ENCODE measurements around the gene COL4A2. TPM values are rescaled to one million over a fixed set of nuclear protein-coding genes. Genes with fewer than 3 reads are reported as not detected.

The COL4A2 gene
- total and polyA plus RNA-seq, 2 experiments from 2014 or later, result 146 to 455 TPM

GRCh38 chr13:110509971-110510786 lies 203.1 kb downstream of the COL4A2 start:
- no peak overlapping the region for H3K4me3 ChIP-seq
- in situ Hi-C loops (cut with MboI), result no loop called here
- no peak overlapping the region for H2AFZ ChIP-seq
- DNase-seq, result peak; percentile 40
- H3K36me3 ChIP-seq (ENCODE audit: low read depth), result peaks cover 17% of the 10 kb centered on the region; the same call in 1 of the 2 replicates
- H4K20me1 ChIP-seq (ENCODE audit: insufficient read depth), result no peaks in the 10 kb centered on the region
- H3K79me2 ChIP-seq (ENCODE audit: insufficient read depth), result no peaks in the 10 kb centered on the region
- H3F3A ChIP-seq (ENCODE audit: insufficient read depth), result peaks cover 7% of the 10 kb centered on the region; the same call in 1 of the 2 replicates
- TF ChIP-seq EZH2 (IDR thresholded peaks at IDR 0.05; ENCODE audit: insufficient read depth, poor library complexity, severe bottlenecking) (no peak), EZH2phosphoT487 (IDR thresholded peaks at IDR 0.05; ENCODE audit: insufficient read depth, low read depth) (no peak)
- H3K27ac ChIP-seq, result no peak overlapping the region
- no peaks in the 10 kb centered on the region; the same call in 1 of the 2 replicates for H3K4me1 ChIP-seq (ENCODE audit: insufficient read depth)
- no peak overlapping the region for H3K4me2 ChIP-seq (ENCODE audit: unreplicated experiment)
- H3K9ac ChIP-seq, result no peak overlapping the region
- H3K9me2 ChIP-seq (ENCODE audit: insufficient read depth), result no peaks in the 10 kb centered on the region
- no peaks in the 10 kb centered on the region for H3K9me3 ChIP-seq (ENCODE audit: low read depth)
- 58 to 61% methylated on average over 18 of the region's 18 CpGs for WGBS, 2 experiments (ENCODE audit: low coverage in 1 of 2, low lambda C conversion rate in 2 of 2, missing lambda C conversion rate in 2 of 2)
- no peaks in the 10 kb centered on the region for H3K27me3 ChIP-seq (replicated peaks; ENCODE audit: insufficient read depth)

GRCh38 chr13:110511509-110512181 lies 204.6 kb downstream of the COL4A2 start:
- Histone ChIP-seq H3K4me1 (ENCODE audit: insufficient read depth) (no peaks in the 10 kb centered on the region; the same call in 1 of the 2 replicates), H3K27me3 (replicated peaks; ENCODE audit: insufficient read depth) (no peaks in the 10 kb centered on the region), H3K9ac (no peak overlapping the region), H3K79me2 (ENCODE audit: insufficient read depth) (no peaks in the 10 kb centered on the region), H2AFZ (no peak overlapping the region), H3K36me3 (ENCODE audit: low read depth) (peaks cover 17% of the 10 kb centered on the region; the same call in 1 of the 2 replicates), H3K4me3 (no peak overlapping the region), H3F3A (ENCODE audit: insufficient read depth) (peaks cover 7% of the 10 kb centered on the region; the same call in 1 of the 2 replicates), H3K9me2 (ENCODE audit: insufficient read depth) (no peaks in the 10 kb centered on the region), H3K27ac (no peak overlapping the region), H4K20me1 (ENCODE audit: insufficient read depth) (no peaks in the 10 kb centered on the region), H3K9me3 (ENCODE audit: low read depth) (no peaks in the 10 kb centered on the region), H3K4me2 (ENCODE audit: unreplicated experiment) (no peak overlapping the region)
- TF ChIP-seq EZH2 (IDR thresholded peaks at IDR 0.05; ENCODE audit: insufficient read depth, poor library complexity, severe bottlenecking) (no peak), EZH2phosphoT487 (IDR thresholded peaks at IDR 0.05; ENCODE audit: insufficient read depth, low read depth) (no peak)
- WGBS, 2 experiments (ENCODE audit: low coverage in 1 of 2, low lambda C conversion rate in 2 of 2, missing lambda C conversion rate in 2 of 2), result 88 to 91% methylated on average over 30 to 31 of the region's 31 CpGs
- DNase-seq, result no peak
- in situ Hi-C loops (cut with MboI), result no loop called here

GRCh38 chr13:110512198-110512740 lies 205.2 kb downstream of the COL4A2 start:
- DNase-seq, result no peak
- Histone ChIP-seq H3K9me2 (ENCODE audit: insufficient read depth) (no peaks in the 10 kb centered on the region), H3K36me3 (ENCODE audit: low read depth) (peaks cover 17% of the 10 kb centered on the region; the same call in 1 of the 2 replicates), H3K27me3 (replicated peaks; ENCODE audit: insufficient read depth) (no peaks in the 10 kb centered on the region), H3K9me3 (ENCODE audit: low read depth) (no peaks in the 10 kb centered on the region), H3F3A (ENCODE audit: insufficient read depth) (peaks cover 7% of the 10 kb centered on the region), H3K4me1 (ENCODE audit: insufficient read depth) (no peaks in the 10 kb centered on the region; the same call in 1 of the 2 replicates), H2AFZ (no peak overlapping the region), H3K4me2 (ENCODE audit: unreplicated experiment) (no peak overlapping the region), H4K20me1 (ENCODE audit: insufficient read depth) (no peaks in the 10 kb centered on the region), H3K79me2 (ENCODE audit: insufficient read depth) (no peaks in the 10 kb centered on the region), H3K9ac (no peak overlapping the region), H3K27ac (no peak overlapping the region), H3K4me3 (no peak overlapping the region)
- WGBS, 2 experiments (ENCODE audit: low coverage in 1 of 2, low lambda C conversion rate in 2 of 2, missing lambda C conversion rate in 2 of 2), result 87 to 92% methylated on average over 17 of the region's 17 CpGs
- no peak for TF ChIP-seq EZH2phosphoT487 (IDR thresholded peaks at IDR 0.05; ENCODE audit: insufficient read depth, low read depth)
- no peak for TF ChIP-seq EZH2 (IDR thresholded peaks at IDR 0.05; ENCODE audit: insufficient read depth, poor library complexity, severe bottlenecking)
- in situ Hi-C loops (cut with MboI), result no loop called here

- no peak overlapping the region for H3K27ac ChIP-seq
- no peaks in the 10 kb centered on the region for H4K20me1 ChIP-seq (ENCODE audit: insufficient read depth)
- H3K4me3 ChIP-seq, result no peak overlapping the region
- DNase-seq, result no peak
- no peak for TF ChIP-seq EZH2 (IDR thresholded peaks at IDR 0.05; ENCODE audit: insufficient read depth, poor library complexity, severe bottlenecking)
- no peak for TF ChIP-seq EZH2phosphoT487 (IDR thresholded peaks at IDR 0.05; ENCODE audit: insufficient read depth, low read depth)
- H3K79me2 ChIP-seq (ENCODE audit: insufficient read depth), result no peaks in the 10 kb centered on the region
- no peaks in the 10 kb centered on the region for H3K27me3 ChIP-seq (replicated peaks; ENCODE audit: insufficient read depth)
- no peaks in the 10 kb centered on the region for H3K9me2 ChIP-seq (ENCODE audit: insufficient read depth)
- H3K36me3 ChIP-seq (ENCODE audit: low read depth), result peaks cover 8% of the 10 kb centered on the region; the same call in 1 of the 2 replicates
- H2AFZ ChIP-seq, result no peak overlapping the region
- no peak overlapping the region for H3K9ac ChIP-seq
- H3K4me1 ChIP-seq (ENCODE audit: insufficient read depth), result peaks cover 10% of the 10 kb centered on the region
- WGBS, 2 experiments (ENCODE audit: low coverage in 1 of 2, low lambda C conversion rate in 2 of 2, missing lambda C conversion rate in 2 of 2), result 67 to 68% methylated on average over 12 of the region's 12 CpGs
- no peaks in the 10 kb centered on the region for H3K9me3 ChIP-seq (ENCODE audit: low read depth)
- no peaks in the 10 kb centered on the region; the same call in 1 of the 2 replicates for H3F3A ChIP-seq (ENCODE audit: insufficient read depth)
- no peak overlapping the region for H3K4me2 ChIP-seq (ENCODE audit: unreplicated experiment)
- in situ Hi-C loops (cut with MboI), result no loop called here
Observed at GRCh38 chr13:110516500-110516899, 209.4 kb downstream of the COL4A2 start.
